Activated CD4-positive, alpha-beta T cell treated with anti-CD3 and anti-CD28 coated beads, Interleukin-2, amount 10 ng/mL, durations not matched to agents 24 days and 14 days (primary cell): ENCODE data around the gene C2. TPM values are rescaled to one million over a fixed set of nuclear protein-coding genes. Genes with fewer than 3 reads are reported as not detected.
A peak's percentile ranks its signal among the peaks of the same experiment; 100 is the strongest.

Source experiments
- DNase-seq: peaks from one replicate; pipeline ENCODE4 v3.0.0; 2022
- H3K27ac Mint-ChIP-seq: one replicate; pipeline ENCODE4 v1.8.0; 2022; ENCODE audit warnings: mild to moderate bottlenecking, mixed read lengths
- H3K27me3 Mint-ChIP-seq: one replicate; pipeline ENCODE4 v1.8.0; 2022; ENCODE audit warnings: mixed read lengths
- H3K36me3 Mint-ChIP-seq: one replicate; pipeline ENCODE4 v1.8.0; 2022; ENCODE audit warnings: low read depth, mild to moderate bottlenecking, mixed read lengths
- H3K4me1 Mint-ChIP-seq: one replicate; pipeline ENCODE4 v1.8.0; 2021; ENCODE audit warnings: mixed read lengths
- H3K4me3 Mint-ChIP-seq: one replicate; pipeline ENCODE4 v1.8.0; 2022; ENCODE audit warnings: mild to moderate bottlenecking, moderate library complexity, mixed read lengths
- H3K9me3 Mint-ChIP-seq: one replicate; pipeline ENCODE4 v1.8.0; 2021; ENCODE audit warnings: mixed read lengths
- intact Hi-C: fragments of 100-400 bp; cut with micrococcal nuclease; formaldehyde crosslinking; loops from one replicate; pipeline ENCODE4 v1.15.1; 2023
- total RNA-seq: library from RNA; stranded (reverse); gene quantifications from 2 replicates; pipeline ENCODE4 v1.2.3, GENCODE V29; 2022

Gene C2
- total RNA-seq, 1 donor from 2014 or later, result 0.30 TPM

GRCh38 chr6:31948306-31948705 lies 20.8 kb downstream of the C2 start:
- H3K27me3 Mint-ChIP-seq, result no peaks in the 10 kb centered on the region
- H3K9me3 Mint-ChIP-seq, result no peaks in the 10 kb centered on the region
- peaks cover 9% of the 10 kb centered on the region for H3K36me3 Mint-ChIP-seq
- H3K27ac Mint-ChIP-seq, result no peak overlapping the region
- H3K4me1 Mint-ChIP-seq, result peaks cover 7% of the 10 kb centered on the region
- H3K4me3 Mint-ChIP-seq, result no peak overlapping the region
- no peak for DNase-seq
- intact Hi-C loops, result no loop called here

GRCh38 chr6:31948753-31949413 lies 21.4 kb downstream of the C2 start:
- peaks cover 7% of the 10 kb centered on the region for H3K4me1 Mint-ChIP-seq
- DNase-seq, result no peak
- no peaks in the 10 kb centered on the region for H3K27me3 Mint-ChIP-seq
- no peak overlapping the region for H3K27ac Mint-ChIP-seq
- H3K36me3 Mint-ChIP-seq, result peaks cover 14% of the 10 kb centered on the region
- intact Hi-C loops, result no loop called here
- H3K9me3 Mint-ChIP-seq, result no peaks in the 10 kb centered on the region
- no peak overlapping the region for H3K4me3 Mint-ChIP-seq

- Mint-ChIP-seq H3K36me3 (peaks cover 25% of the 10 kb centered on the region), H3K27me3 (no peaks in the 10 kb centered on the region), H3K27ac (peak overlapping the region; percentile 27), H3K9me3 (no peaks in the 10 kb centered on the region), H3K4me1 (peaks cover 7% of the 10 kb centered on the region), H3K4me3 (no peak overlapping the region)
- no peak for DNase-seq
- intact Hi-C loops, result no loop called here
These were observed 22.5 kb downstream of the C2 start for GRCh38 chr6:31949926-31950548.

GRCh38 chr6:31952140-31952805 lies 24.8 kb downstream of the C2 start:
- H3K27ac Mint-ChIP-seq, result no peak overlapping the region
- DNase-seq, result peak; percentile 81
- H3K27me3 Mint-ChIP-seq, result no peaks in the 10 kb centered on the region
- H3K4me1 Mint-ChIP-seq, result peaks cover 3% of the 10 kb centered on the region
- no peaks in the 10 kb centered on the region for H3K9me3 Mint-ChIP-seq
- intact Hi-C loops, result no loop called here
- no peak overlapping the region for H3K4me3 Mint-ChIP-seq
- H3K36me3 Mint-ChIP-seq, result peaks cover 43% of the 10 kb centered on the region

GRCh38 chr6:31952890-31953289 lies 25.4 kb downstream of the C2 start:
- Mint-ChIP-seq H3K36me3 (peaks cover 47% of the 10 kb centered on the region), H3K4me3 (no peak overlapping the region), H3K27ac (no peak overlapping the region), H3K9me3 (no peaks in the 10 kb centered on the region), H3K4me1 (peaks cover 8% of the 10 kb centered on the region), H3K27me3 (no peaks in the 10 kb centered on the region)
- intact Hi-C loops, result no loop called here
- no peak for DNase-seq

- Mint-ChIP-seq H3K36me3 (peaks cover 52% of the 10 kb centered on the region), H3K4me3 (no peak overlapping the region), H3K4me1 (peaks cover 18% of the 10 kb centered on the region), H3K27me3 (no peaks in the 10 kb centered on the region), H3K9me3 (no peaks in the 10 kb centered on the region), H3K27ac (no peak overlapping the region)
- intact Hi-C loops, result no loop called here
- no peak for DNase-seq
These were observed 27.0 kb downstream of the C2 start for GRCh38 chr6:31954511-31954910.

GRCh38 chr6:31956796-31957195 lies 29.3 kb downstream of the C2 start:
- no peak for DNase-seq
- Mint-ChIP-seq H3K4me3 (no peak overlapping the region), H3K27ac (peak overlapping the region; percentile 32), H3K4me1 (peaks cover 35% of the 10 kb centered on the region), H3K9me3 (no peaks in the 10 kb centered on the region), H3K27me3 (no peaks in the 10 kb centered on the region), H3K36me3 (peaks cover 64% of the 10 kb centered on the region)
- intact Hi-C loops, result loop anchor here (5.0 kb wide), 2 partner anchors 221 to 414 kb away; partner anchors contain the start of genes AGPAT1, DDX39B and RNF5

- peaks cover 72% of the 10 kb centered on the region for H3K36me3 Mint-ChIP-seq
- H3K4me3 Mint-ChIP-seq, result peak overlapping the region; percentile 97
- H3K9me3 Mint-ChIP-seq, result no peaks in the 10 kb centered on the region
- intact Hi-C loops, result loop anchor here (2.0 to 5.0 kb wide), 3 partner anchors 56 to 416 kb away; partner anchors contain the start of genes AGPAT1, DDX39B, RNF5 and ZBTB12
- H3K27ac Mint-ChIP-seq, result peak overlapping the region; percentile 95
- H3K27me3 Mint-ChIP-seq, result no peaks in the 10 kb centered on the region
- peaks cover 36% of the 10 kb centered on the region for H3K4me1 Mint-ChIP-seq
- no peak for DNase-seq
These were observed 30.9 kb downstream of the C2 start for GRCh38 chr6:31958412-31958740.

- no peaks in the 10 kb centered on the region for H3K9me3 Mint-ChIP-seq
- peak within 1 kb of the TSS; percentile 97 for H3K4me3 Mint-ChIP-seq
- no peaks in the 10 kb centered on the region for H3K27me3 Mint-ChIP-seq
- DNase-seq, result peak; percentile 100
- H3K4me1 Mint-ChIP-seq, result peaks cover 36% of the 10 kb centered on the region
- intact Hi-C loops, result loop anchor here (1.0 to 5.0 kb wide), 5 partner anchors 13 to 417 kb away; partner anchors contain the start of genes AGPAT1, BAG6, DDX39B and DXO
- peak within 1 kb of the TSS; percentile 95 for H3K27ac Mint-ChIP-seq
- peaks cover 70% of the 10 kb centered on the region for H3K36me3 Mint-ChIP-seq
These were observed 31.5 kb downstream of the C2 start, which contains the start of the genes NELFE and SKIC2 for GRCh38 chr6:31958741-31959739. Gene NELFE (minus strand): TSS chr6:31958971. CDS start chr6:31958446, 525 bp downstream. Gene SKIC2 (plus strand): TSS chr6:31959175. CDS start chr6:31959193, 18 bp downstream.

- peaks cover 64% of the 10 kb centered on the region for H3K36me3 Mint-ChIP-seq
- H3K27me3 Mint-ChIP-seq, result no peaks in the 10 kb centered on the region
- H3K4me3 Mint-ChIP-seq, result no peak overlapping the region
- H3K27ac Mint-ChIP-seq, result peak overlapping the region; percentile 49
- peaks cover 36% of the 10 kb centered on the region for H3K4me1 Mint-ChIP-seq
- no peak for DNase-seq
- no peaks in the 10 kb centered on the region for H3K9me3 Mint-ChIP-seq
- intact Hi-C loops, result no loop called here
These were observed 34.1 kb downstream of the C2 start for GRCh38 chr6:31961616-31962015.

- H3K27me3 Mint-ChIP-seq, result no peaks in the 10 kb centered on the region
- H3K9me3 Mint-ChIP-seq, result no peaks in the 10 kb centered on the region
- peaks cover 23% of the 10 kb centered on the region for H3K4me1 Mint-ChIP-seq
- no peak overlapping the region for H3K27ac Mint-ChIP-seq
- no peak overlapping the region for H3K4me3 Mint-ChIP-seq
- no peak for DNase-seq
- intact Hi-C loops, result no loop called here
- peaks cover 69% of the 10 kb centered on the region for H3K36me3 Mint-ChIP-seq
These were observed 36.4 kb downstream of the C2 start for GRCh38 chr6:31963921-31964320.

GRCh38 chr6:31965700-31966099 lies 38.2 kb downstream of the C2 start:
- Mint-ChIP-seq H3K27me3 (no peaks in the 10 kb centered on the region), H3K27ac (no peak overlapping the region), H3K4me1 (peaks cover 20% of the 10 kb centered on the region), H3K4me3 (no peak overlapping the region), H3K9me3 (no peaks in the 10 kb centered on the region), H3K36me3 (peaks cover 76% of the 10 kb centered on the region)
- DNase-seq, result no peak
- intact Hi-C loops, result no loop called here

- Mint-ChIP-seq H3K36me3 (peaks cover 69% of the 10 kb centered on the region), H3K27ac (no peak overlapping the region), H3K4me3 (no peak overlapping the region)
These were observed 39.0 kb downstream of the C2 start for GRCh38 chr6:31966506-31966905.

More at GRCh38 chr6:31966506-31966905, 39.0 kb downstream of the C2 start:
- no peaks in the 10 kb centered on the region for H3K27me3 Mint-ChIP-seq
- H3K4me1 Mint-ChIP-seq, result peaks cover 21% of the 10 kb centered on the region
- no peak for DNase-seq
- intact Hi-C loops, result no loop called here
- no peaks in the 10 kb centered on the region for H3K9me3 Mint-ChIP-seq
